Activated B cell treated with CpG ODN at 0.5 μM for 24 hours (primary cell): ENCODE results near the gene SAP30L. TPM values are rescaled to one million over a fixed set of nuclear protein-coding genes. Genes with fewer than 3 reads are reported as not detected.

ENCODE experiments used
- ATAC-seq: fragments of 200-7000 bp; cut with Tn5 transposase; one replicate; pipeline ENCODE4 v1.10.0; 2021; ENCODE audit warnings: low read depth, mild to moderate bottlenecking, moderate library complexity
- CTCF ChIA-PET: fragments of 350-600 bp; sonication (Branson Sonifier 250); formaldehyde crosslinking; loops from one replicate; lab custom pipeline; 2021; ENCODE audit warnings: antibody characterized with exemption; lab: Charles Lee
- POLR2A ChIA-PET: fragments of 350-600 bp; sonication (Branson Sonifier 250); formaldehyde crosslinking; loops from one replicate; lab custom pipeline; 2021; ENCODE audit warnings: antibody characterized with exemption; lab: Charles Lee
- DNase-seq: peaks from one replicate; pipeline ENCODE4 v3.0.0; 2022
- H3K27ac Mint-ChIP-seq: one replicate; pipeline ENCODE4 v1.8.0; 2020; ENCODE audit warnings: mixed read lengths
- H3K27me3 Mint-ChIP-seq: one replicate; pipeline ENCODE4 v1.8.0; 2021; ENCODE audit warnings: mixed read lengths
- H3K36me3 Mint-ChIP-seq: one replicate; pipeline ENCODE4 v1.8.0; 2021; ENCODE audit warnings: low read depth, mixed read lengths
- H3K4me1 Mint-ChIP-seq: one replicate; pipeline ENCODE4 v1.8.0; 2021; ENCODE audit warnings: mixed read lengths
- H3K4me3 Mint-ChIP-seq: one replicate; pipeline ENCODE4 v1.8.0; 2020; ENCODE audit warnings: mild to moderate bottlenecking, mixed read lengths
- H3K9me3 Mint-ChIP-seq: one replicate; pipeline ENCODE4 v1.8.0; 2020; ENCODE audit warnings: mixed read lengths
- intact Hi-C: fragments of 100-400 bp; cut with micrococcal nuclease; formaldehyde crosslinking; loops from one replicate; pipeline ENCODE4 v1.15.1; 2024
- total RNA-seq: library from RNA; stranded (reverse); gene quantifications from 2 replicates; pipeline ENCODE4 v1.2.3, GENCODE V29; 2022
- TF ChIP-seq, protein P1 (sequence below): fragments of 200-600 bp; IDR thresholded peaks from one replicate; pipeline ENCODE4 v1.8.0; 2022; ENCODE audit warnings: antibody characterized with exemption, mild to moderate bottlenecking

The SAP30L gene
- total RNA-seq, 1 donor from 2014 or later = 28.9 TPM

DNA sequence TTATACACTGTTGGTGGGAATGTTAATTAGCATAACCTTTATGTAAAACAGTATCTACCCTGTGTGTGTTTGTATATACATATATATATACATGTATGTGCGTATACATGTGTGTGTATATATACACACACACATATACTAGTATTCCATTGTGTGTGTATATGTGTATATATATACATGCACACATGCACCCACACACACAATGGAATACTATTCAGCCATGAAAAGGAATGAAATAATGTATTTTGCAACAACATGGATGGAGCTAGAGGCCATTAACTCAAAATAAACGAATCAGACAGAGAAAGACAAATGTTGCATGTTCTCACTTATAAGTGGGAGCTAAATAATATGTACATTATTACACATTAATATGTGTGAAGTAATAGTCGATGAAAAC is 17.6 kb upstream of the SAP30L start:
- H3K4me1 Mint-ChIP-seq = no peaks in the 10 kb centered on the region
- peaks cover 18% of the 10 kb centered on the region for H3K36me3 Mint-ChIP-seq
- ChIA-PET CTCF (no interaction called here), POLR2A (no interaction called here)
- no peak overlapping the region for H3K4me3 Mint-ChIP-seq
- no peak overlapping the region for H3K27ac Mint-ChIP-seq
- peaks cover 8% of the 10 kb centered on the region for H3K9me3 Mint-ChIP-seq
- TF ChIP-seq, protein P1, sequence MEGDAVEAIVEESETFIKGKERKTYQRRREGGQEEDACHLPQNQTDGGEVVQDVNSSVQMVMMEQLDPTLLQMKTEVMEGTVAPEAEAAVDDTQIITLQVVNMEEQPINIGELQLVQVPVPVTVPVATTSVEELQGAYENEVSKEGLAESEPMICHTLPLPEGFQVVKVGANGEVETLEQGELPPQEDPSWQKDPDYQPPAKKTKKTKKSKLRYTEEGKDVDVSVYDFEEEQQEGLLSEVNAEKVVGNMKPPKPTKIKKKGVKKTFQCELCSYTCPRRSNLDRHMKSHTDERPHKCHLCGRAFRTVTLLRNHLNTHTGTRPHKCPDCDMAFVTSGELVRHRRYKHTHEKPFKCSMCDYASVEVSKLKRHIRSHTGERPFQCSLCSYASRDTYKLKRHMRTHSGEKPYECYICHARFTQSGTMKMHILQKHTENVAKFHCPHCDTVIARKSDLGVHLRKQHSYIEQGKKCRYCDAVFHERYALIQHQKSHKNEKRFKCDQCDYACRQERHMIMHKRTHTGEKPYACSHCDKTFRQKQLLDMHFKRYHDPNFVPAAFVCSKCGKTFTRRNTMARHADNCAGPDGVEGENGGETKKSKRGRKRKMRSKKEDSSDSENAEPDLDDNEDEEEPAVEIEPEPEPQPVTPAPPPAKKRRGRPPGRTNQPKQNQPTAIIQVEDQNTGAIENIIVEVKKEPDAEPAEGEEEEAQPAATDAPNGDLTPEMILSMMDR = no peak
- no peaks in the 10 kb centered on the region for H3K27me3 Mint-ChIP-seq
- ATAC-seq (no peak), DNase-seq (no peak)
- intact Hi-C loops = no loop called here

DNA sequence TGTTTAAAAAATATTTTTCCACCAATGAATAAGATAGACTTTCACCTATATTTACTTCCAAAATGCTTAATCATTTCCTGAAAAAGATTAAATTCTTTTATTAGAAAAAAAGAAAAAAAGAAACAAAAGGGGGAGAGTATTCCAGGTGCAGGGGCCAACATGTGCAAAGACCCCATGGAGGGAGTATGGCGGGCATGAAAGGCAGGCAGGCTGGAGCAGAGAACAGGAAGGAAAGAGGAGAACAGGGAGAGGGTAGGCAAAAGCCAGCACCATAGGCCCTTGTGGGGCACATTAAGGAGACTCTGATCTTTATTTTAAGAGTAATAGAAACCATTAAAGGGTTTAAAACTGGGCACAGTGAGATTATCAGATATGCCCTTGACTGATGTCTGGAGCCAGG is 16.5 kb upstream of the SAP30L start:
- peaks cover 15% of the 10 kb centered on the region for H3K36me3 Mint-ChIP-seq
- no peaks in the 10 kb centered on the region for H3K4me1 Mint-ChIP-seq
- no peaks in the 10 kb centered on the region for H3K27me3 Mint-ChIP-seq
- ChIA-PET CTCF (no interaction called here), POLR2A (no interaction called here)
- TF ChIP-seq, protein P1 = no peak
- DNase-seq (no peak), ATAC-seq (no peak)
- H3K9me3 Mint-ChIP-seq = no peaks in the 10 kb centered on the region
- no peak overlapping the region for H3K4me3 Mint-ChIP-seq
- intact Hi-C loops = no loop called here
- H3K27ac Mint-ChIP-seq = no peak overlapping the region

DNA sequence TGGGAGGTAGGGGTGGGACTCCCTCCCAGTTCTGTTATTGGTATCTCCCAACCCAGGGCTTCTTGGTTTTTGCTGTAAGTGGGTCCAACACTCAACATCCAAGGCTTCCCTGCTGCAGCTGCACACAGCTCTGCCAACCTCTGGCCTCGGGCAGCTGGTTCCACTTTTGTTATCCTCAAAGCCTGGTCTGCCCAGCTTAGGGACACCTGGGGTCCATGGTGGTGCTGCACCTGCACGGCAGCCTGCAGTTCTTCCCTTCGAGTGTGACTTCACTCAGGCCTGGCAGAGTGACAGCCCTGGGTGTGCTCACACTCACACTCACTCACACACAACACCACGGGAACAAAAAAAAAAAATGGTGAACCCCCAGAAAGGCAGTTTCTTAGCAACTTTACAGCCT is 15.3 kb upstream of the SAP30L start:
- intact Hi-C loops = no loop called here
- Mint-ChIP-seq H3K9me3 (no peaks in the 10 kb centered on the region), H3K4me1 (no peaks in the 10 kb centered on the region), H3K27me3 (no peaks in the 10 kb centered on the region), H3K4me3 (no peak overlapping the region), H3K36me3 (peaks cover 20% of the 10 kb centered on the region), H3K27ac (no peak overlapping the region)
- CTCF ChIA-PET = no interaction called here
- DNase-seq = no peak
- TF ChIP-seq, protein P1 = no peak
- ATAC-seq = no peak
- POLR2A ChIA-PET = no interaction called here

DNA sequence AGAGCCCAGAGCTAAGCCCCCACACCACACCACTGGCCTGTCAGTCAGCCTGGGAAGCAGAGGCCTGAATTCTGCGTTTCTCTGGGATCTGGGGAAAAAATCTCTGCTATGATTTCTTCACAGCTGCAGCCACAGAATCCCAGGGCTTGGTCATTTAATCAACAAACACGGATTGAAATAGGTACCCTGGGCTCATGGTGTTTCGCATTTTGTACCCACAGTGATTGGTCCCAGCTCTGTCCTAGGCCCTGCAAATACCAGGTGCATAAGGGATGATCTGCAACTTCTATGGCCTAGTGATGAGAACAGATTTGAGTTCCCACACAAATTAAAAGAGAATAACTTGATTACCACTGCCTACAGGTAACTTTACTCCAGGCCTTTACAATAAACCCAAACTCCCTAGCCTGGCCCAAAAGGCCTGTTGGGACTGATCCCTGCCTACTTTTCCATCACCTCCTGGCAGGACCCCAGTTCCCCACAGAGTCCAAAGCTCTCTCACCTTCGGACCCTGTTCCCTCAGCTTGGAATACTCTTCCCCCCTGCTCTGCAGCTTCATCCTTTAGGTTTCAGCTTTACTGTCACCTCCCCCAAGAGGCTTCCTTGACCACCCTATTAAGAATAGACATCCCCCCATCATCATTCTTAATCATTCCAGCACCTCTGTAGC is 14.7 kb upstream of the SAP30L start:
- intact Hi-C loops = loop anchor here (1.0 kb wide), 1 partner anchor 14 kb away; the partner anchor contains the start of gene SAP30L
- ChIA-PET POLR2A (no interaction called here), CTCF (no interaction called here)
- TF ChIP-seq, protein P1 = no peak
- H3K9me3 Mint-ChIP-seq = no peaks in the 10 kb centered on the region
- H3K4me1 Mint-ChIP-seq = no peaks in the 10 kb centered on the region
- no peak overlapping the region for H3K27ac Mint-ChIP-seq
- DNase-seq (no peak), ATAC-seq (no peak)
- H3K27me3 Mint-ChIP-seq = no peaks in the 10 kb centered on the region
- no peak overlapping the region for H3K4me3 Mint-ChIP-seq
- H3K36me3 Mint-ChIP-seq = peaks cover 25% of the 10 kb centered on the region

GRCh38 chr5:154435226-154435625 is 10.6 kb upstream of the SAP30L start:
- Mint-ChIP-seq H3K4me3 (no peak overlapping the region), H3K4me1 (no peaks in the 10 kb centered on the region), H3K36me3 (peaks cover 53% of the 10 kb centered on the region), H3K9me3 (no peaks in the 10 kb centered on the region), H3K27ac (no peak overlapping the region), H3K27me3 (no peaks in the 10 kb centered on the region)
- ATAC-seq = no peak
- intact Hi-C loops = no loop called here
- DNase-seq = no peak
- ChIA-PET POLR2A (no interaction called here), CTCF (no interaction called here)
- TF ChIP-seq, protein P1 = no peak
